ENCODE data around the gene GALNT11. TPM values are rescaled to one million over a fixed set of nuclear protein-coding genes. Genes with fewer than 3 reads are reported as not detected.
A peak's percentile ranks its signal among the peaks of the same experiment; 100 is the strongest.

Gene GALNT11
- total and polyA plus RNA-seq, 2 of the 4 experiments (the other 2 are of a cell fraction) = 24.4 to 29.3 TPM

- Histone ChIP-seq H3K23ac (ENCODE audit: low read depth, low read length) (no peak overlapping the region), H2AK9ac (replicated peaks; ENCODE audit: low read depth, low read length, poor library complexity) (no peak overlapping the region), H4K5ac (ENCODE audit: low read depth, low read length) (no peak overlapping the region), H3K36me3 (ENCODE audit: control insufficient read depth, insufficient read depth, low read length) (peaks cover 43% of the 10 kb centered on the region), H4K91ac (ENCODE audit: insufficient read depth, low read depth, low read length) (no peak overlapping the region), H3K9me1 (ENCODE audit: insufficient read depth, low read length) (peaks cover 26% of the 10 kb centered on the region), H3K9ac (ENCODE audit: low read depth, low read length) (no peak overlapping the region), H3K4me2 (ENCODE audit: low read depth, low read length) (no peak overlapping the region), H2AK5ac (ENCODE audit: low read depth, low read length) (no peak overlapping the region), H3K56ac (ENCODE audit: extremely low read depth, insufficient read depth, low read length) (no peak overlapping the region), H2AFZ (replicated peaks; ENCODE audit: low read length, poor library complexity) (no peak overlapping the region), H3K9me3 (ENCODE audit: control insufficient read depth, insufficient read depth, low read length) (no peaks in the 10 kb centered on the region), H2BK15ac (ENCODE audit: low read depth, low read length) (no peak overlapping the region), H3K4me3 (ENCODE audit: insufficient read depth, low read depth, low read length) (no peak overlapping the region), H3K27ac (ENCODE audit: insufficient read depth, low read length) (no peak overlapping the region), H2BK20ac (ENCODE audit: low read depth, low read length) (no peak overlapping the region), H3K27me3 (ENCODE audit: control insufficient read depth, insufficient read depth, low read length) (no peaks in the 10 kb centered on the region), H3K4me1 (ENCODE audit: control insufficient read depth, insufficient read depth, low read length) (no peaks in the 10 kb centered on the region), H3K79me1 (ENCODE audit: low read depth in 1 of 2, low read length in 2 of 2) (peaks cover 5 to 15% of the 10 kb centered on the region in 2 experiments), H3K14ac (replicated peaks; ENCODE audit: low read depth, low read length) (no peak overlapping the region), H4K8ac (ENCODE audit: low read depth in 2 of 2, low read length in 2 of 2) (no peak overlapping the region), H3K4ac (ENCODE audit: low read depth, low read length) (no peak overlapping the region), H4K20me1 (ENCODE audit: insufficient read depth, low read length) (0 out of 2 replicates have a peak, but pooled peaks cover 3% of the 10 kb centered on the region), H2BK120ac (ENCODE audit: low read depth, low read length) (no peak overlapping the region), H3K18ac (ENCODE audit: low read depth, low read length) (no peak overlapping the region), H2BK5ac (ENCODE audit: low read depth, low read length, poor library complexity, severe bottlenecking) (no peak overlapping the region)
- ChIA-PET CTCF (interaction anchor here (0.6 to 1.6 kb wide), 3 partner anchors 9 to 159 kb away, joined by 3 to 4 read pairs (median 4); no protein-coding TSS in a partner anchor), POLR2A (ENCODE audit: unreplicated experiment) (no interaction called here)
- intact Hi-C loops (cut with micrococcal nuclease) = no loop called here
- 66% methylated on average over 5 of the region's 9 CpGs; no CpG with 5 or more reads in 1 of the 2 experiments for WGBS, 2 experiments (ENCODE audit: extremely low coverage in 2 of 2, insufficient read length in 1 of 2)
- dilution Hi-C loops (cut with HindIII; ENCODE audit: low sequenced_read_pairs, unreplicated experiment) = no loop called here
- peak; percentile 31 for DNase-seq
- in situ Hi-C loops (cut with MboI; ENCODE audit: low sequenced_read_pairs) = no loop called here
- ATAC-seq (ENCODE audit: low read depth) = peak; percentile 39; the same call in 1 of the 2 replicates
- no TSS peak for BruUV-seq (replicated peaks)
- TF ChIP-seq RCOR1 (IDR thresholded peaks at IDR 0.05; ENCODE audit: insufficient replicate concordance, low read length) (no peak), CEBPB (IDR thresholded peaks at IDR 0.05; ENCODE audit: low read depth, low read length) (no peak), CHD1 (IDR thresholded peaks at IDR 0.05; ENCODE audit: low read depth, low read length) (no peak), MAZ (IDR thresholded peaks at IDR 0.05; ENCODE audit: borderline replicate concordance, low read depth, low read length) (no peak), RAD21 (IDR thresholded peaks at IDR 0.05; ENCODE audit: low read length) (no peak), BHLHE40 (IDR thresholded peaks at IDR 0.05; ENCODE audit: low read depth, low read length) (no peak), ELK1 (IDR thresholded peaks at IDR 0.05; ENCODE audit: borderline replicate concordance, low read depth, low read length) (no peak), SMC3 (IDR thresholded peaks at IDR 0.05; ENCODE audit: low read depth, low read length) (no peak), POLR2A (IDR thresholded peaks at IDR 0.05; ENCODE audit: low read depth, low read length) (no peak), MXI1 (IDR thresholded peaks at IDR 0.05; ENCODE audit: borderline replicate concordance, low read depth, low read length) (no peak), RFX5 (IDR thresholded peaks at IDR 0.05; ENCODE audit: low read depth, low read length) (no peak), FOS (IDR thresholded peaks at IDR 0.05; ENCODE audit: low read depth, low read length) (no peak), NFE2L2 (IDR thresholded peaks at IDR 0.05; ENCODE audit: low read depth, low read length) (no peak), MAFK (IDR thresholded peaks at IDR 0.05; ENCODE audit: low read depth, low read length) (no peak)
- TF ChIP-seq, protein P1, sequence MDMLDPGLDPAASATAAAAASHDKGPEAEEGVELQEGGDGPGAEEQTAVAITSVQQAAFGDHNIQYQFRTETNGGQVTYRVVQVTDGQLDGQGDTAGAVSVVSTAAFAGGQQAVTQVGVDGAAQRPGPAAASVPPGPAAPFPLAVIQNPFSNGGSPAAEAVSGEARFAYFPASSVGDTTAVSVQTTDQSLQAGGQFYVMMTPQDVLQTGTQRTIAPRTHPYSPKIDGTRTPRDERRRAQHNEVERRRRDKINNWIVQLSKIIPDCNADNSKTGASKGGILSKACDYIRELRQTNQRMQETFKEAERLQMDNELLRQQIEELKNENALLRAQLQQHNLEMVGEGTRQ (IDR thresholded peaks at IDR 0.05; ENCODE audit: low read depth, low read length) = no peak
- TF ChIP-seq, protein P2, sequence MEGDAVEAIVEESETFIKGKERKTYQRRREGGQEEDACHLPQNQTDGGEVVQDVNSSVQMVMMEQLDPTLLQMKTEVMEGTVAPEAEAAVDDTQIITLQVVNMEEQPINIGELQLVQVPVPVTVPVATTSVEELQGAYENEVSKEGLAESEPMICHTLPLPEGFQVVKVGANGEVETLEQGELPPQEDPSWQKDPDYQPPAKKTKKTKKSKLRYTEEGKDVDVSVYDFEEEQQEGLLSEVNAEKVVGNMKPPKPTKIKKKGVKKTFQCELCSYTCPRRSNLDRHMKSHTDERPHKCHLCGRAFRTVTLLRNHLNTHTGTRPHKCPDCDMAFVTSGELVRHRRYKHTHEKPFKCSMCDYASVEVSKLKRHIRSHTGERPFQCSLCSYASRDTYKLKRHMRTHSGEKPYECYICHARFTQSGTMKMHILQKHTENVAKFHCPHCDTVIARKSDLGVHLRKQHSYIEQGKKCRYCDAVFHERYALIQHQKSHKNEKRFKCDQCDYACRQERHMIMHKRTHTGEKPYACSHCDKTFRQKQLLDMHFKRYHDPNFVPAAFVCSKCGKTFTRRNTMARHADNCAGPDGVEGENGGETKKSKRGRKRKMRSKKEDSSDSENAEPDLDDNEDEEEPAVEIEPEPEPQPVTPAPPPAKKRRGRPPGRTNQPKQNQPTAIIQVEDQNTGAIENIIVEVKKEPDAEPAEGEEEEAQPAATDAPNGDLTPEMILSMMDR (conservative IDR thresholded peaks at IDR 0.05; ENCODE audit: low read depth, low read length) = no peak
These were observed 111.2 kb downstream of the GALNT11 start for GRCh38 chr7:152136686-152137085.

Measured in IMR-90 (cell line).